Measurements from ENCODE around the gene PDSS2. TPM values are rescaled to one million over a fixed set of nuclear protein-coding genes. Genes with fewer than 3 reads are reported as not detected.

The PDSS2 gene
- total and polyA plus RNA-seq, 4 donors, result 6.6 to 19.8 (median 15.6) TPM

DNA sequence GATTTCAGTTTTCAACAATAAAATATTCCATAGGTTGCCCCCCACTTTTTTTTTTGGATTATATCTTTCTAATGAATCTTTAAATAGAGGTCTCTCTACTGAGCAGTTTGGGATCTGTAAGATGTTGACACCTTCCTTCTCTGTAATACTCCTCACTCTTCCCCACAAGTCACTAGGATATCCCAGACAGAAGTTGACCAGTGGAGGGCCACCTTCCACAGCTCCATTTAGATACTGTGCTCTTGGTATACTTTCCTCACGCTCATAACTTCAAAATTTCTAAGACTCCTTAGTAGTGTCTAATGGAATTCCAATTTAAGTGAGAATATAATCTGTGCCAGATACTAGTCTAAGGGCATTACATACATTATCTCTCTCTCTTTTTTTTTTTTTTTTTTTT, 185.1 kb downstream of the PDSS2 start:
- H3K4me1 ChIP-seq (ENCODE audit: control insufficient read depth in 5 of 5, insufficient read depth in 5 of 5, low read length in 5 of 5), result peaks cover 0 to 3% (median 0%) of the 10 kb centered on the region in 5 donors
- DNase-seq (no peak), ATAC-seq (ENCODE audit: insufficient read depth, low FRiP score) (no peak)
- H3K9me3 ChIP-seq (ENCODE audit: control insufficient read depth in 4 of 4, insufficient read depth in 3 of 4, low read length in 3 of 4), result no peaks in the 10 kb centered on the region
- H3K4me3 ChIP-seq, result no peak overlapping the region
- H3K9ac ChIP-seq (ENCODE audit: insufficient read depth in 1 of 2, low read length in 2 of 2), result no peak overlapping the region
- 98 to 100% methylated on average over 1 of the region's 1 CpG for WGBS, 2 donors
- peaks cover 0 to 1% (median 0%) of the 10 kb centered on the region in 4 donors for H3K36me3 ChIP-seq (ENCODE audit: control insufficient read depth in 4 of 4, insufficient read depth in 4 of 4, low read length in 4 of 4)
- TF ChIP-seq, protein P1, sequence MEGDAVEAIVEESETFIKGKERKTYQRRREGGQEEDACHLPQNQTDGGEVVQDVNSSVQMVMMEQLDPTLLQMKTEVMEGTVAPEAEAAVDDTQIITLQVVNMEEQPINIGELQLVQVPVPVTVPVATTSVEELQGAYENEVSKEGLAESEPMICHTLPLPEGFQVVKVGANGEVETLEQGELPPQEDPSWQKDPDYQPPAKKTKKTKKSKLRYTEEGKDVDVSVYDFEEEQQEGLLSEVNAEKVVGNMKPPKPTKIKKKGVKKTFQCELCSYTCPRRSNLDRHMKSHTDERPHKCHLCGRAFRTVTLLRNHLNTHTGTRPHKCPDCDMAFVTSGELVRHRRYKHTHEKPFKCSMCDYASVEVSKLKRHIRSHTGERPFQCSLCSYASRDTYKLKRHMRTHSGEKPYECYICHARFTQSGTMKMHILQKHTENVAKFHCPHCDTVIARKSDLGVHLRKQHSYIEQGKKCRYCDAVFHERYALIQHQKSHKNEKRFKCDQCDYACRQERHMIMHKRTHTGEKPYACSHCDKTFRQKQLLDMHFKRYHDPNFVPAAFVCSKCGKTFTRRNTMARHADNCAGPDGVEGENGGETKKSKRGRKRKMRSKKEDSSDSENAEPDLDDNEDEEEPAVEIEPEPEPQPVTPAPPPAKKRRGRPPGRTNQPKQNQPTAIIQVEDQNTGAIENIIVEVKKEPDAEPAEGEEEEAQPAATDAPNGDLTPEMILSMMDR (IDR thresholded peaks at IDR 0.05; ENCODE audit: control extremely low read depth, extremely low read depth), result no peak
- no peaks in the 10 kb centered on the region for H3K27me3 ChIP-seq (ENCODE audit: control insufficient read depth in 3 of 3, insufficient read depth in 3 of 3, low read length in 2 of 3)
- H3K27ac ChIP-seq (ENCODE audit: low read depth in 1 of 2, low read length in 1 of 2), result no peak overlapping the region

DNA sequence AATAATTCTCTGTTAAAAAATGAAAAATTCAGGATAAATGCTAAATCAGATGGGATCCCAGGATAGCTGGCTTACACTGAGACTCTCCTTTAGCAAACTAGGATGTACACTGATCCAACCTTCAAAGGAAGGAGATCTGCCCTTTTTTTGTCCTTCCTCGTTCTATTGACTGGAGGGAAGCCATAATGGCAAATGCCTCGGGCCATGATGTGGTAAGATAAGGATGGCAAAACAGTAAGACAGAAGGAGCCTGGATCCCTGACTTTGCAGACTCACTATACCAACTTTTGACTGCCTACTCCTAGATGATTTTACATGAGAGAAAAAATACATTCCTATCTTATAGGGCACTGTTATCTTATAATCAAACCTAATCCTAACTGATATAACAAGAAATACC, 187.1 kb downstream of the PDSS2 start:
- Histone ChIP-seq H3K27me3 (ENCODE audit: control insufficient read depth in 3 of 3, insufficient read depth in 3 of 3, low read length in 2 of 3) (no peaks in the 10 kb centered on the region), H3K27ac (ENCODE audit: low read depth in 1 of 2, low read length in 1 of 2) (no peak overlapping the region), H3K9me3 (ENCODE audit: control insufficient read depth in 4 of 4, insufficient read depth in 3 of 4, low read length in 3 of 4) (no peaks in the 10 kb centered on the region), H3K36me3 (ENCODE audit: control insufficient read depth in 4 of 4, insufficient read depth in 4 of 4, low read length in 4 of 4) (peaks cover 0 to 1% (median 0%) of the 10 kb centered on the region in 4 donors), H3K4me1 (ENCODE audit: control insufficient read depth in 5 of 5, insufficient read depth in 5 of 5, low read length in 5 of 5) (peaks cover 0 to 3% (median 0%) of the 10 kb centered on the region in 5 donors), H3K4me3 (no peak overlapping the region), H3K9ac (ENCODE audit: insufficient read depth in 1 of 2, low read length in 2 of 2) (no peak overlapping the region)
- DNase-seq (no peak), ATAC-seq (ENCODE audit: insufficient read depth, low FRiP score) (no peak)
- TF ChIP-seq, protein P1 (IDR thresholded peaks at IDR 0.05; ENCODE audit: control extremely low read depth, extremely low read depth), result no peak
- WGBS, 2 donors, result 85 to 91% methylated on average over 2 of the region's 2 CpGs

DNA sequence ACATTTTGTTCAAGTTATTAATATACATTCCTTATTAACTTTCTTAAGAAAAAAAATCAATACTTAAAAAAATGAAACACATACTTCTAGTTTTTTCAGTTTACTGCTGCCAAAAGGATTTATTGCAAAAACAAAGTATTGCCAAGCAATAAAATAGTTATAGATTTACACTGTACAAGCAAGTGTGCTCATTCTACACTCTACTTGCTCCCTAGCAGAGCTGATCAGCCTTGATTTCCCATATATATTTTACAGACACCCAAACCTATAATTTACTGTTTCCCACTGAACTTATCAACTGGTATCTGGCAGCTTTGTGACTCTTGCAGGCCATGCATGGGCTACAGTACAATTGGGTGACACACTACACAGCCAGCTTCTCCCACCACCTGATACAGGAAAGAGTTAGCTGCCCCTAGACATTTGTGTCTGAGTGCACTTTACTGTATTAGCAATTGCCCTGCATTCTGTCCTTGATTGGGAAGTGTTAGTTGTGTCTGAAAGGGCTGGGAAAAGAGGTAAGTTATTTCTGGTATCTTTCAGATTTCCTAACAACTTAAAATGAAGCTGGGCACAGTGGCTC, 188.1 kb downstream of the PDSS2 start:
- Histone ChIP-seq H3K27ac (ENCODE audit: low read depth in 1 of 2, low read length in 1 of 2) (no peak overlapping the region), H3K4me3 (no peak overlapping the region), H3K9ac (ENCODE audit: insufficient read depth in 1 of 2, low read length in 2 of 2) (no peak overlapping the region), H3K9me3 (ENCODE audit: control insufficient read depth in 4 of 4, insufficient read depth in 3 of 4, low read length in 3 of 4) (no peaks in the 10 kb centered on the region), H3K36me3 (ENCODE audit: control insufficient read depth in 4 of 4, insufficient read depth in 4 of 4, low read length in 4 of 4) (peaks cover 0 to 1% (median 0%) of the 10 kb centered on the region in 4 donors), H3K27me3 (ENCODE audit: control insufficient read depth in 3 of 3, insufficient read depth in 3 of 3, low read length in 2 of 3) (no peaks in the 10 kb centered on the region), H3K4me1 (ENCODE audit: control insufficient read depth in 5 of 5, insufficient read depth in 5 of 5, low read length in 5 of 5) (peaks cover 0 to 3% (median 0%) of the 10 kb centered on the region in 5 donors)
- ATAC-seq (ENCODE audit: insufficient read depth, low FRiP score) (no peak), DNase-seq (no peak)
- TF ChIP-seq, protein P1 (IDR thresholded peaks at IDR 0.05; ENCODE audit: control extremely low read depth, extremely low read depth), result no peak

DNA sequence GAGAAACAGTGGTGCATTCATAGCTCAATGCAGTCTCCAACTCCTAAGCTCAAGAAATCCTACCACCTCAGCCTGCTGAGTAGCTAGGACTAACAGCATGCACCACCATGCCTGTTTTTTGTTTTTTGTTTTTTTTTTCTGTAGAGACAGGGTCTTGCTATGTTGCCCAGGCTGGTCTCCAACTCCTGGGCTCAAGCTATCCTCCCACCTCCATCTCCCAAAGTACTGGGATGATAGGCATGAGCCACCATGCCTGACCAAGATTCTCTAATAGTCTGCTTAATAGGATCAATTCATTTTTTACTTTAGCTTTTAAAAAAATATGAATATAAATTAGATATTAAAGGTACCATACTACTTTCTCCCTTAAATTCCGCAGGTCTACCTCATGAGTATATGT, 191.7 kb downstream of the PDSS2 start:
- no peaks in the 10 kb centered on the region for H3K27me3 ChIP-seq (ENCODE audit: control insufficient read depth in 3 of 3, insufficient read depth in 3 of 3, low read length in 2 of 3)
- H3K9me3 ChIP-seq (ENCODE audit: control insufficient read depth in 4 of 4, insufficient read depth in 3 of 4, low read length in 3 of 4), result no peaks in the 10 kb centered on the region
- TF ChIP-seq, protein P1 (IDR thresholded peaks at IDR 0.05; ENCODE audit: control extremely low read depth, extremely low read depth), result no peak
- peaks cover 0 to 9% (median 0%) of the 10 kb centered on the region in 5 donors for H3K4me1 ChIP-seq (ENCODE audit: control insufficient read depth in 5 of 5, insufficient read depth in 5 of 5, low read length in 5 of 5)
- DNase-seq (no peak), ATAC-seq (ENCODE audit: insufficient read depth, low FRiP score) (no peak)
- peaks cover 0 to 1% (median 0%) of the 10 kb centered on the region in 4 donors for H3K36me3 ChIP-seq (ENCODE audit: control insufficient read depth in 4 of 4, insufficient read depth in 4 of 4, low read length in 4 of 4)
- H3K4me3 ChIP-seq, result no peak overlapping the region
- no peak overlapping the region for H3K9ac ChIP-seq (ENCODE audit: insufficient read depth in 1 of 2, low read length in 2 of 2)
- no peak overlapping the region for H3K27ac ChIP-seq (ENCODE audit: low read depth in 1 of 2, low read length in 1 of 2)
- WGBS, 2 donors, result 98 to 100% methylated on average over 1 of the region's 1 CpG

Measured in lung (tissue), 12 donors.